HG02763 (cell line): ENCODE data around the gene GABRA4.

ENCODE experiments used
- ATAC-seq: cut with Tn5 transposase; IDR thresholded peaks from one replicate; pipeline ENCODE4 v1.9.1; 2021; ENCODE audit warnings: mild to moderate bottlenecking, moderate library complexity; ENCODE audit not compliant: unreplicated experiment

The GABRA4 gene

DNA sequence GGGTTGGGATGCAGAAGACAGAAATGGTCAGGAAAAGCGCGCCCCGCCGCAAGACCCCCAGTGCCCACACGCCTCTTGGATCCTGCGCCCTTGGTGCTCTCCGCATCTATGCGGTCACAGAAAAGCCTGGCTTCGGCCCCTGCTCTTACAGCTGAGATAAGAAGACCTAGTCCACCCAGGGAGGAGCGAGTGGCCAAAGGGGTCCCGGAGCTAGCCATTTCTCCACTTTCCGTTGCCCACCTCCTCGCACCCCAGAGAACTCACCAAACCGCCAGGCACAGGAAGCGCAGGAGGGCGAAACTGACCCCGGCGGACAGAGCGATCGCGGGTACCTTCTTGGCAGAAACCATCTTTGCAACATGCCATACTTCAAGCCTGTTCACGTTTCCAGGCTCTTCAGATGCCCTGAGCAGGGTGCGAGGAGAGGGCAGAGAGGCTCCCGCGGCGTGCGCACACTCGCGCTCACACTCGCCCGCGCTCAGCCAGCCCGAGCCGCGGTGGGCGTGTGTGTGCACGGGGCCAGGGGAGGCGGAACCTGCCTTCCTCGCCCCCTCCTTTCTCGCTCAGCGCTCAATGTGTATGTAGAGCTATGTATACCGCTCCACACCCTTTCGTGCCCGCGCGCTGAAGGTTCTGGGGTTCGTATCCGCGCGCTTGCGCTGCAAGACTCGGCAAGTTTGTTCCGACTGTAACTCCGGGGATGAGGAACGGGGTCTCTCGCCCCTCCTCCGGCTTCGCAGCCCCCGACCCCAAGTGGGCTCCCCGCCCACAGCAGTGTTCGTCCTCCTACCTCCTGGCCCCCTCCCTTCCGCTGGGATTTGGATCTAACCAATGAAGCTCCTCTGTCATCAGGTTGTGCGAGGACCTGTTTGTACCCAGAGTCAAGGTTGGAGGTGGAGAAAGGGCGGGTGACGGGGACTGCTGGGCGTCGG, at the start of gene GABRA4:
TSS of gene GABRA4 (minus strand) at position 507 of the 932 bp plus-strand sequence. CDS start at position 350, 157 bp downstream.
- ATAC-seq: no peak

DNA sequence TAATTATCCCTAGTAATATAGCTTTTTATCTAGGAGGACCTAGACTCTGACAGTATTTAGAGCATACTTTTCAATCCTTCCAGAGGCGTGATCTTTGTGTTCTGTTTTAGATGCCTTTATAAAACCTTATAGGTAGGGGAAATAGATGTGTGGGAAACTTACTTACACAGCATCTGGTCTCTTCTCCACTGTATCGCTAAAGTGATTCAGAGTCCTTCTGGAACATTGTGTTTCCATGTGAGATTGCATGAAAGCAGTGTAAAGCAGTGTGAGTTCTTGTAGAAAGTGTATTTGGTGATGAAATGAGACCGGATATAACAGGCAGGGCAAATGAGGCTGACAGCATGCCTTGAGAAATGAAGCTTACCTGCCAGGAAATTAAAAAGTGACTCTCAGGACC, 47.4 kb upstream of the GABRA4 start:
- ATAC-seq: no peak

DNA sequence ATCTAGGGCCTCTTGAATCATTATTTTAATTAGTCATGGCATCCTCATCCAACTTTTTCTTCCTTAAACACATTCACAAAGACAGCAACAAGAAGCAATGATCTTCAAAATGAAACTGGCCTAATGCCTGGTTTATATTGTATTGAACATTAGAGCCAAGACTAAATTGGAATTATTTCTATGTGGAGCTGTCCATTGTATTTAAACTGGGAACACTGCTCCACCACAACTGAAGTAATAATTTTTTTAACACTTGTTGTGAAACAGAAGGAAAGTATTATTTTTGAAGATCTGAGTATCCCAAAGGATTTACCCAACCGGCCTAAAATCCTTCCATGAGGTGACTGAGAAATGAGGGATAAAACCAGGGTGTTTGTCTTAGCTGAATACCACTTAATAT, 44.9 kb upstream of the GABRA4 start:
- no peak for ATAC-seq

DNA sequence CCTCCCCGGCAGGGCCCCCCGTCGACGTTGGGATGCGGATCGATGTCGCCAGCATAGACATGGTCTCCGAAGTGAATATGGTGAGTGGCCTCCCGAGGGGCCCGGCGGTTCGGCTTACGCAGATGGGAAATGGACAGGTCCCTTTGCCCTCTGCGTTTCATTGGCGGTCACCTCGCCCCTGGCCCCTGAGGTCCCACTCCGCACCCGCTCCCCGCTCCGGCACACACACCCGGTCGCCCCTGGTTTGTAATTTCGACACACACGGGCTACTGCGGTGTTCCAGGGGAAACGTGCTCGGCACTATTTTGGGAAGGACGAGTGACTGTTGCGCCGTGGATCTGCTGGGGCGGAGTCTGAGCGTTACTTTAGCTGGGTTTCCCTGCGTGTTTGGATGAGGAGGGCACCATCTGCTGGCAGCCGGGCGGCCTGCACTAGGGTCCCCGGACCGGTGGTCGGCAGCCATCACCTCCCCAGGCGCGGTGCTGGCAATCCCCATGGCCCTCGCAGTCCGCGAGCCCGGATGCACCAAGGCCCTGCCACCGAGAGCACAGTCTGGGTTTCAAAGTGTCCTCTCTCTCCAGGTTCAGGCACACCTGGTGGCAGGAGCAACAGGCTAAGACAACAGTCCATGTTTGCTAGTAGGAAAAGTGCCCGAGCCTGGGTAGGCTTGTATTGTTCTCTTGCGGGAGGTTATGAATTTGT, 39.2 kb upstream of the GABRA4 start:
- ATAC-seq: peak; percentile 93

DNA sequence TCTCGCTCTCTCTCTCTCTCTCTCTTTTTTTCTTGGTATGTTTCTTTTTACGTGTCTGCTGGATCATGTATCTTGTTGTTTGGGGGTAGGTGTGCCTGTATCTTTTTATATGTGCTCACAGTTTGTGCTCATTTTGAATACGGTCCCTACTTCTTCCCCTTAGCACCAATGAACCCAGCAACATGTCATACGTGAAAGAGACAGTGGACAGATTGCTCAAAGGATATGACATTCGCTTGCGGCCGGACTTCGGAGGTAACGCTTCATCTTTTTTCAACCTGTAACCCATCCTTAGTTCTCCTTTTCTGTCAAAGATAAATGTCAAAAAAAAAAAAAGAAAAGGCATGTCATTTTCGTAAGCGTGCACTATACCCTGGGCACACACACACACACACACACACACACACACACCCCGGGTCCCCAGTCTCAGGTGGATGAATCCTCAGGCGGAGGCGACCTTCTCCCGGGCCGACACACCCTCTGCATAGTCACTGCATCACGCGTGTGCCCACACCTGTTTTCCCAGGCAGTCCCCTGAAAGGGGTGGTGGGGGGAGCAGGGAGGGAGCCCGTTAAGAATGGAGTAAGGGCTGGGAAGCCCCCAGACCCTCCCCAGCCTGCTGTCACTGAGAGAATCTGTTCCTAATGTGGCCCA, 38.5 kb upstream of the GABRA4 start:
- ATAC-seq: no peak

DNA sequence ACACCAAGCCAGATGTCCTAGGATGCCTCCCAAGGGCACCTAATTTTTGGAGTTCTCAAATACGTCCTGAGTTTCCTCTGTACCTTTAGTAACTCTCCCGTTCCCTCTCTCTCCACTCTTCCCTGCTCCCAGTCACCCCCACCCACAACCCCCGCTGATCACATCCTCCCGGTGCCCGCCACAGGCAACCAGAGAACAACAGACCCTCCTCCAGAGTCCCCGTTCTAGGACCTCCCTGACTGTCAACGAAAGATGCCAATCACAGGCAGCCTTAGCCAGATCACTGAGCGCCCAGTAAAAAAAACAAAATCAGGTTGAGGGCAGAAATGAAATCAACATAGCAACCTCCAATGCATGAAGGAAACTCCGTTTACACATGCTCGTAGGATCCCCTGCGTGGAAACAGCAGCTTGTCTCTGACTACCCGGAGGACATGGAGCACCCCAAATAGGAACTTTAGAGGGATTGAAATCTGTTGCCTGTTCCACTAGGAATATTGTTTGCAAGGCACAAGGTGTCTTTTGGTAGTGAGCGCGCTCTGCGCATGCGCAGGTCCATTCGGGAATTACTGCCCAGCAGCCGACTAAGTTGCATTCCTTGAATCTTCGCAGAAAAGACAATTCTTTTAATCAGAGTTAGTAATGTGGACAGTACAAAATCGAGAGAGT, 37.8 kb upstream of the GABRA4 start, which contains the start of gene GABRB1:
TSS of gene GABRB1 (plus strand) at position 557 of the 668 bp plus-strand sequence.
- no peak for ATAC-seq

DNA sequence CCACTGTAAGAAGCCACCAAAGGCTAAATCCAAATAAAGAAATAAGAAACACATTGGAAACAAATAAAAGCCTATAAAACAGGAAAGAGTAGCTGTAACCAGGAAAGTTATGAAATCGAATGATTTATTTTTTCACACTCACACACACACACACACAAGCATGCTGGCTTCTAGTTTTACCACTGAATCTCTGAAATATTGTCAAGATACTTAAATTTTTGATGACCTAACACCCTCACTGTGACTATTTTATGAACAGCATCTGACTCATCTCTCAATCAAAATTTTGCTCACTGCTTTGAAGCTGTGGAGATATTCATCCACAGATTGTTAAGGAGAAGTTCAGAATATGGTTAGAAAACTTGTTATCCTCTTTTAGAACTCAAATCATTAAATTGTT, 24.1 kb upstream of the GABRA4 start:
- ATAC-seq: no peak

DNA sequence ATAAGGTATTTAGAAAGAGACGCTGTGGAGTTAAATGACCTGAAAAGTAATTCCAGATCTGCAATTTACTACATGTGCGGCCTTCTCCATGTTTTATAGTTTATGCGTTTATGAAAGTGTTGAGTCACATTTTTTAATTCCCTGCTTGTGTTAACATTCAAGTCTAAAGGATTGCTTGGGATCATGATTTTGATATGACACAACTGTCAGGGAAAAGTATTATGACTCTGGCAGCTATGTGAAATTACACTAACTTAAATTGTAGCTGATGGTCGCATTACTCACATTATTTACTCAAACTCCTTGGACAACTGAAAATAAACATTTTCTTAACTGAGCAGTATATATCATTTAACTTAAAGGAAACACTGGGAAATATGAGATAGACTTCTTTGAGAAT, 23.7 kb upstream of the GABRA4 start:
- no peak for ATAC-seq

DNA sequence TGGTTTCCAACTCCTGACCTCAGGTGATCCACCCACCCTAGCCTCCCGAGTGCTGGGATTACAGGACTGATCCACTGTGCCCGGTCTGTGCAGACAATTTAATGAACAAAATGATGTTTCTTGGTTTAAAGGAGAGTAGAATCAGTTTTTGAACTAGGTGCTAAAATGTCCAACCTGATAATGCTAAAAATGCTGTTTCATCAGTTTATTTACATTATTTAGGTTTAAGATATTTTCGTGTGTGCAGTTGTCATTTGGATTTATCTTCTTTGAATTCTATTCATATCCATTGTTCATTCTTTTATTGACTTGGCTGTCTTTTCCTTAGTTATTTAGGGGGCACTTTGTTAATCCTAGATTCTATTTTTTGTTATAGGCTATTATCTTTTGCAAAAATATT, 20.0 kb upstream of the GABRA4 start:
- no peak for ATAC-seq

DNA sequence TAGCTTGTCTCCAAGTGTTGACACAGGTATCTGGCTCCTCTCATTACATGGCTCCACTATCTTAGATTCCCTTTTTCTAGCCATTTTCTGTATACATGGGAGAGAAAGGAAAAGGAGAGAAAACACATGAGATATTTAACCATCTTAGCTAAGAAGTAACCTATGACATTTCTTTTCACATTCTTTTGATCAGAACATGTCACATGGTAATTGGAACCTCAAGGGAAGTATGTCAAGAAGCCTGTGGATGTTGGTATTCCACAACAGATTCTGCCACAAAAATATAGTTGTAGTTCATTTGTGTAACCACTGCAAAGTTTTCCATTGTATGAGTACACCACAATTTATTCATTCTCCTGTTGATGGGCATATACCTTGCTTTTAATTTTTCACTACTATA, 19.3 kb upstream of the GABRA4 start:
- no peak for ATAC-seq

DNA sequence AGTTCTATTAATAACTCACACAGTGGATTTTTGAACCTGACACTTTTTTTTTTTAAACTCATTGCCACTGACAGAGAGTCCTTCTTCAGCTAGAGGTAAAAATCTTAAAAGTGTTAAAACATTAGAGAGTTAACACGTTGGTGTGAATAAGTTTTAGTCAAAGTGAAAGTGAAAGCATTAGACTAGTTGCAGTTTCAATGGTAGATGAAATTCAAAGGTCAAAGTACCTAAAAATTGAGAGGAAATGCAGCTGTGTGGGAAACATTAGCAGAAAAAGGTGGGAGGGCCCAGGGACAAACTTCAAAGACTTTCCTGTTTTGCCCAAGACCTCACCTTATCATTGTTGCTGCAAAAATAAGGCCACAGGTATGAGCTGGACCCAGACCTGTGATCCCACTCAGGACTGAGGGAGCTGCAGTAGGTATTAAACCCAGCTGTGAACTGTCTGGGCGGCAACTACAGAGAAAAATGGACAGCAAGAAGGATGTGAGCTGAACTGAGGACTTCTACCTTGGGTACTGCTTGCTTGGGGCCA, 17.6 kb upstream of the GABRA4 start:
- ATAC-seq: peak; percentile 91

DNA sequence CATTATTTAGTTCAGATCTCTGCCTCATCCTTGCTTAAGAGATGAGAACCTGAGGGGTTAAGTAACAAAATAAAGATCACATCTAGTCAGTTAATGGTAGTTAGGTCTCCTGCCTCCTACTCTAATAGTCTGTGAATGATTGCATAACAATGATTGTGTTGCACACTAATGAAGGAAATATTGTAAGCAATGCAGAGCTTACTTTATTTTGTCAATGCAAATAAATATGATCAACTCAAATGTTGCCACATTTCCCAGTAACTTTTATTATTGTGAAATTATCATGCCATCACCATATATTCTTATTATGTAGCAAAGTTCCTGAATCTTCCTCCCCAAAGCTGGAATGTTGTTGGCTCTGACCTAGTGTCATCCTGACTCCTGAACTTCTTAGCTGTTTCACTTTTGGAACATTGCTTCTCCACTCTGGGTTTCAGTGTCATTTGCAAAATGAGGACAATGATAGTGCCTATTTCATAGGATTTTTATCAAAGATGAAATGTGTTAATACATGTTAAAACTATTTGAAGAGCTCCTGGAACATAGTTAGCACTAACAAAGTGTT, 17.0 kb upstream of the GABRA4 start:
- peak; percentile 17 for ATAC-seq

DNA sequence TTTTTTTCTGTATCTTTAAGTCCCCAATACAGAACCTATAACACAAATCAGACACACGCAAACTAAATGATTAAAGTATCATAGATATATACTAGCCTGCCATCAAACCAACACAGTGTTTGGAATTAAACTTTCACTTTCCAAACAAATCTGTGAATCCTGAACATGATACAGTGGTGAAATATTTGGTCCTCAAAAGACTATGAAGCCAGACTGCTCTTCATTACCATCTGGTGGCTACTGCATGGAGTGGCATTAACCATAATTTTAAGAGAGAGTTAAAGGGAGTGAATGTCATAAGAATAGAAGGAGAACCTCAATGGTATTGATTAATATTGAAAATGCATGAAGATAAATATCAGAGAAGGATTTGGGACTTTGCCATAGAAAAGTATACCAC, 9.2 kb upstream of the GABRA4 start:
- ATAC-seq: no peak

DNA sequence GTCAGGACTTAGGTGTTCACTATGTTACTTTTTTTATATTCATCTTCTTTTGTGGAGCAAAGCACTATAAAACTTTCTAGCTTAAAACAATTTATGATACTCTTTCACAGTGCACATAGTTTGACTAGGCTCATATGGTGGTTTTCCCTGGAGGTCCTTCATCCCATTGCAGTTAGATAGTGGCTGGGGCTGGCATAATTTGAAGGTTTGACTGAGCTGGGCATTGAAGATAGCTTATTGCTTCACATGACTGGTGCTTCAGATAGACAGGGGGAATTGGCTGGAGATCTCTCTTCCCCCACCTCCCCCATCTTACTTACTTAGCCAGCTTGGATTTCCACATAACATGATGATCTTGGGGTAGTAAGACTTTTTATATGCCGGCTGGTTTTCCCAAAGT, 7.0 kb upstream of the GABRA4 start:
- ATAC-seq: no peak

DNA sequence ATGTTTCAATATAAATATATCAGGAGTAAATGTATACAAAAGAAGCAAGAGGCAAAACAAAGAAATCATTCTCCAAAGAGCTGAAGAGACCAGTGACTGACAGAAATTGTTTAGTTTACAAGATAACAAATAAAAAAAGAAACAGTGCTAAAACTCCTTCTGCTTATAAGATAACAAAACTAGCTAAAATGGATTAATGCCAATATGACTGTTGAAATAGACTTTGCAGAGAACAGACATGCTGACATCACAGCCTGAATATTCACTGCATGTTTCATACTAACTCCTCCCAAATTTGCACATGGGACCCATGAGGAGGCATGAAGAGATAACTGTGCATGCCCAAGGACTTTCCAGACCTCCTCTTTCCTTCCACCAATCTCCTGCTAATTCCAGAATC, 6.2 kb upstream of the GABRA4 start:
- ATAC-seq: no peak

DNA sequence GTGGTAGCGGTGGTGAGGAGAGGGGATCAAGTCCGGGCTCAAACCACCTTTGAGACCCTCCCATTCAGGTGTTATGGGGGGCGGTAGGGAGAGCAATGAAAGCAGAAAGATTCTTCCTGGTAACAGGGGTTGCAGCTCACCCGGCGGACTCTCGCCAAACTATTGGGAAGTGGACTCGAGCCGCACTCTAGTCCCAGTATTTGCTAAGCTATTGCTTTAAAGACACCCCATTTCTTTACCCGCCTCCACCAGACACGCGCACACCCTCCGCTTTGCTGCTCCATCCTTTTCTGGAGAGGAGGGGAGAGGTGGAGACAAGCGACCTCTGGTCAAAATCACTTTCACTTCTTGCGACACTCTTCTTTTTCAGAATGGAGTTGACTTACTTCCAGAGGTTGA, 625 bp upstream of the GABRA4 start:
- ATAC-seq: no peak

DNA sequence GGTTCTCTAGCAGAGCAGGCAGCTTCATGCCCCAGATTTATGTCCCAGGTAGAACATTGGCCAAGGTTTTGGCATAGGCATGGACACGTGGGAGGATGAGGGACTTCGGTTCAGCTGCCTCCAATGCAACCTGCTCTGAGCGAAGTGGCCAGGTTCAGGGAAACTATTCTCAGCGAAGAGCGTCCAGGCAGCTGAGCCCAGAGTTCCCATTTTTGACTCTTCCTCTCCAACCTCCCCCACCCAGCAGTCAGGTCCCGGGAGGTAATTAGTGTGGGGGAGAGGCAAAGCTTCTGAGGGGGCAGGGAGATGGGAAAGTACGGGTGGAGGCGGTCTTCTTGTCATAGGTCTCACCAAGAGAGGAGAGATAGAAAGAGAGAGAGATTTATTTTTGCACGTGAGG, 1.0 kb downstream of the GABRA4 start:
- no peak for ATAC-seq

DNA sequence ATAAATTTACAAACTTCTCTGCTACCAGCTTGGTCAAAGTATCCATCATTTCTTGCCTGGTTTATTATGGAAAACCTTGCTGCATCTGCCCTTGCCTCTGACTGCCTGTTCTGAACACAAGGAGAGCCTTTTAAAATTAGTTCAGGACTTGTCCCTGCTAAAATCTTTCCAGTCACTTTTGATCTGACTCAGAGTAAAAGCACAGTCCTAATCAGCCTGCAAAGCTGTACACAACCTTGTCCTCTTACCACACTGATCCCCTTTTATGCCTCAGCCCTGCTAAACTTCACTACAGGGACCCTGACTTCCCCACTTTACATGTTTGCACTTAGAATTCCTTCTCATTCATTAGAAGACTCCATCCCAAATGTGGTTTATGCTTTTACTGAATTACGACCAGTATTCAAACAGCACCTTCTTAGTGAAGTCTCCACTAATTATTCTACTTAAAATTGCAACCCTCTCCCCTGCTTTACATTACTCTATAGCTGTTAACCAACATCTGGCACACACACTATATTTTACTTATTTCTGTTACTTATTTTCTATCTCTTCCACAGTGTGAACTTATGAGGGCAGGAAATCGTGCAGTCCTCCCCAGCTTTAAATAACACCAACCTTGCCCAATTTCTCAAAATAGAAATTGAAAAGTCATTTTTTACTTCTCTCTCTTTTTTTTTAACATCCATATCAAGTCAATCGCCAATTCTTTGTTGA, 6.3 kb downstream of the GABRA4 start:
- no peak for ATAC-seq

DNA sequence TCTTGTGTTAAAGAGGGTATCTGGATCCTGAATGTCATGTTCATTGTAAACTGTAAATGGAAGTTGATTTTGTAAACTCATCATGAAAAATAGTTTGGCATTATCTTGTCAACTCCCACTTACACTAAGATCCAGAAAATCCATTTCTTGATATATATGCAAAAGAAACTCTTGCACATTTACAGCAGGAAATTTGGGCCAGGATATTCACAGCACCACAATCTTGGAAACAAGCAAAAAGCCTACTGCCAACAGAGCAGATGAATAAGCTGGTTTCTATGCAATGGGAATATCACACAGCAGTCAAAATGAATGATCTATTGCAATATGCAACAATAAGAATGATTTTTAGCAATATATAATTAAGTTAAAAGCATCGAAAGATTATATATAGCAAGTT, 8.6 kb downstream of the GABRA4 start:
- no peak for ATAC-seq

DNA sequence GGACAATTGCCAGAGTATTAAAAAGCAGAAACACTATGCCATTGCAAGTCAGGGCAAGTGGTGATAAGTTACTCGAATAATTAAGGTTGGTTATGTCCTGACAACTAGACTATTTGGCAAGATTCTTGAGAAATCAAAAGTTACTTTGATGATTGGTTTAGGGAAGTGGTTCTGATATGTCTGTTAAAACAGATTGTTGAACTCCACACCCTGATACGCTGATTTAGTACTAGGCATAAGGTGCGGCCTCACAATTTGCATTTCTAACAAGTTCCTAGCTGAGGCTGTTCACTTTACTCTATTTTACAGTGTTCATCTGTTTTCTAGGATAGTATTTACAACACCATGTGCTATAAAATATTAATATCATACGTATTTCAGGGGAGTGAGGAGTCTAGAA, 12.5 kb downstream of the GABRA4 start:
- no peak for ATAC-seq
